ENCODE data around the gene SERINC5. TPM values are rescaled to one million over a fixed set of nuclear protein-coding genes. Genes with fewer than 3 reads are reported as not detected.

Gene SERINC5
- total RNA-seq, 6 experiments from 2014 or later = 16.4 to 28.1 (median 19.9) TPM

DNA sequence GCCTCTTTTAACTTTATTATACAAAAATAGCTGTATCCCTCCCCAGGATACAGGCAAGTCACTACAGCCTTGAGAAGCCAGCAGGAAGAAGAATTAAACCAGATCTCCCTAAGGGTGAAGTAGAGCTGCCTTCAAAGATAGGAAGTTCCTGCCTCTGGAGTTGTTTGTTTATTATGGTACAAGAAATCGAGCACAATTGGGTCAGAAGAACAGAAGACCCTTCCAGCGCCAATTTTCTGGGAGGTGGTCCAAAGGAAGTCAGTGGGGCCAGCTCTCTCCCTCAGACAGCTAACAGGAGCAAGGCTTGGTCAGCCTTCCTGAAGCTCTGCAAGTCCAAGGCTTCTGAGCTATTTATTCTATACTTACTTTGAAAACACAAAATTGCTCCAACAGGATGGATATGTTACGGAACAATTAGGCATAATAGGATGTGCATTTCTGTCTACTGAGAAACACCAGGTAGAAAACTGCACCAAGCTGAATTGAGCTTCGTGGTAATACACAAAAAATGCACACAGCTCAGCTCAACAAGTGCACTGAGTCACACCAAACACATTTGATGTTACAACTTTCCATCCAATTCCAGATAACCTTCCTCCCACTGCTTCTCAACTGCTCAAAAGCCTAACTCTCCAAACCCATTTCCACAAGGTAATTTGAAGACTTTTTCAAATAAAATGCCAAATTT is 16.0 kb downstream of the SERINC5 start:
- Mint-ChIP-seq H3K27ac (peak overlapping the region; percentile 43; the same call in 1 of the 2 replicates), H3K4me3 (no peak overlapping the region), H3K36me3 (ENCODE audit: low read depth) (peaks cover 26% of the 10 kb centered on the region), H3K27me3 (ENCODE audit: insufficient read depth) (no peaks in the 10 kb centered on the region; the same call in 1 of the 2 replicates), H3K4me1 (ENCODE audit: low read depth) (peaks cover 27% of the 10 kb centered on the region), H3K9me3 (peaks cover 20% of the 10 kb centered on the region)
- TF ChIP-seq, protein P1, sequence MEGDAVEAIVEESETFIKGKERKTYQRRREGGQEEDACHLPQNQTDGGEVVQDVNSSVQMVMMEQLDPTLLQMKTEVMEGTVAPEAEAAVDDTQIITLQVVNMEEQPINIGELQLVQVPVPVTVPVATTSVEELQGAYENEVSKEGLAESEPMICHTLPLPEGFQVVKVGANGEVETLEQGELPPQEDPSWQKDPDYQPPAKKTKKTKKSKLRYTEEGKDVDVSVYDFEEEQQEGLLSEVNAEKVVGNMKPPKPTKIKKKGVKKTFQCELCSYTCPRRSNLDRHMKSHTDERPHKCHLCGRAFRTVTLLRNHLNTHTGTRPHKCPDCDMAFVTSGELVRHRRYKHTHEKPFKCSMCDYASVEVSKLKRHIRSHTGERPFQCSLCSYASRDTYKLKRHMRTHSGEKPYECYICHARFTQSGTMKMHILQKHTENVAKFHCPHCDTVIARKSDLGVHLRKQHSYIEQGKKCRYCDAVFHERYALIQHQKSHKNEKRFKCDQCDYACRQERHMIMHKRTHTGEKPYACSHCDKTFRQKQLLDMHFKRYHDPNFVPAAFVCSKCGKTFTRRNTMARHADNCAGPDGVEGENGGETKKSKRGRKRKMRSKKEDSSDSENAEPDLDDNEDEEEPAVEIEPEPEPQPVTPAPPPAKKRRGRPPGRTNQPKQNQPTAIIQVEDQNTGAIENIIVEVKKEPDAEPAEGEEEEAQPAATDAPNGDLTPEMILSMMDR (IDR thresholded peaks at IDR 0.05) = no peak
- DNase-seq = peak; percentile 15

DNA sequence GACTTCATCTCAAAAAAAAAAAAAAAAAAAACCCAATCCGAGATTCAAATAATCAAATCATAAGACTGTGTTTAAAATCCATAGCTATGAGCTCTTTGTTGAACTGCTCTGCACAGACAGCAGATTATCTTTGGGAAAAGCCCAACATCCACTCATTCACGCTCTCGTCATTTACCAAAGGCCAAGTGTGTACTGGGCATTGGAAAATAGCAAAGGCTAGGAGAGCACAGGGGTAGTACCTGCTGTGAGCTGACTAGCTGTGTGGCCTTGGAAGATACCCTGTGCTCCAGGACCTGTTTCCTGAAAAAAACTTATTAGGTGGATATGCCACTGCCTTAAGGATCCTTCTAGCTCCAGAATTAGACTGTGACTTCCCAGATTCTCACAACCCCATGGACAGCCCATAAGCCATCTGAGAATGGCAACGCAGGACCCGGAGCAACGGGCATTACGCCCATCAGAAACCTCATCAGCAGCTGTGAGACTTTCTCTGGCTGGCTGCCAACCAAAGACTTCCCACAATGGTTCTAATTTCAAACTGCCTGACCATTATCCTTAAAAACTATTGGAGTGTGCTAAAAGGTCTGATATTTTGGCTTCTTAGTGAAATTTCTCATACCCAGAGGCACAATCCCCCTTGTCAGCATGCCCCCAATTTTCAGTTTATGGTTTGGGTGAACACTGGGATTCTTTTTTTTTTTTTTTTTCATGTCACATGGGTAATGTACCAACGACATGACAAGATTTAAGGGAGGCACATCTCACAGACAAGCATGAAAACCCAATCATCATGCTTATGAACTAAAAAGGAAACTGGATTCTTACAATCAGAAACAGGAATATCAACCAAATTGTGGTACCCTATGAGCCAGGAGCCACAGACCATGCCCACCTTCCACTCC is 16.8 kb downstream of the SERINC5 start:
- Mint-ChIP-seq H3K4me1 (ENCODE audit: low read depth) (peaks cover 26% of the 10 kb centered on the region), H3K27me3 (ENCODE audit: insufficient read depth) (no peaks in the 10 kb centered on the region; the same call in 1 of the 2 replicates), H3K36me3 (ENCODE audit: low read depth) (peaks cover 24% of the 10 kb centered on the region), H3K4me3 (no peak overlapping the region), H3K27ac (peak overlapping the region; percentile 43), H3K9me3 (peaks cover 19% of the 10 kb centered on the region)
- TF ChIP-seq, protein P1 (IDR thresholded peaks at IDR 0.05) = no peak
- DNase-seq = no peak

DNA sequence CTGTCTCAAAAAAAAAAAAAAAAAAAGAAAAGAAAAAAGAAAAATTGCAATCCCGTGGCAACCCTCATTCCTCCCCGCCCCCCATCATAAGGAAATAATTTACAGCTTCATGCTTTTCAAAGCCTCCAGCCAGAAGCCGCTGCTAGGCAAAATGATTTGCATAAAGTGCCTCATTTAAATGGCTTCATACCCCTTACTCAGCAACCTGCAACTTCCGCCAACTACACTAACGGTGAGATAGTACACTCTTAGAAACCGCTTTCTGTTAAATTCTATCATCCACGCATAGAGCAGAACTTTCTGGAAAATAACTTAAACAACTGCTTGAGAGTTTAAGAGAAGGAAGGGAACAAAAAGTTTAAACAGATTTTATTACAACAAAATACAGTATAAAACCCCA is 17.8 kb downstream of the SERINC5 start:
- H3K27ac Mint-ChIP-seq = no peak overlapping the region

DNA sequence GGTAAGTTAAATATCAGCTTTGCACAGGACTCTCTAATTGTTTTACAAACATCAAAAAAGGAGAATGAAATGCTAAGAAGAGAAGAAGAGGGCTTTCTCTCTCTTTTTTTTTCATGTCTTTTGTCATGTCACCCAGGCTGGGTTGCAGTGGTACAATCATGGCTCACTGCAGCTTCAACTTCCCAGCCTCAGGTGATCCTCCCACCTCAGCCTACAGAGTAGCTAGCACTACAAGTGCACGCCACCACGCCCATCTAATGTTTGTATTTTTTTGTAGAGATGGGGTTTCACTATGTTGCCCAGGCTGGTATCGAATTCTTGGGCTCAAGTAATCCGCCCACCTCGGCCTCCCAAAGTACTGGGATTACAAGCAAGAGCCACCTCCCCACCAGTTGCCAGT is 18.6 kb downstream of the SERINC5 start:
- TF ChIP-seq, protein P1 (IDR thresholded peaks at IDR 0.05) = no peak
- Mint-ChIP-seq H3K4me1 (ENCODE audit: low read depth) (peaks cover 26% of the 10 kb centered on the region), H3K4me3 (no peak overlapping the region), H3K27ac (no peak overlapping the region), H3K27me3 (ENCODE audit: insufficient read depth) (no peaks in the 10 kb centered on the region; the same call in 1 of the 2 replicates), H3K36me3 (ENCODE audit: low read depth) (peaks cover 16% of the 10 kb centered on the region), H3K9me3 (peaks cover 11% of the 10 kb centered on the region)
- no peak for DNase-seq

More for the DNA sequence above, 17.8 kb downstream of the SERINC5 start:
- TF ChIP-seq, protein P1 (IDR thresholded peaks at IDR 0.05) = no peak
- Mint-ChIP-seq H3K9me3 (peaks cover 16% of the 10 kb centered on the region), H3K4me1 (ENCODE audit: low read depth) (peaks cover 26% of the 10 kb centered on the region), H3K36me3 (ENCODE audit: low read depth) (peaks cover 21% of the 10 kb centered on the region), H3K27me3 (ENCODE audit: insufficient read depth) (no peaks in the 10 kb centered on the region; the same call in 1 of the 2 replicates), H3K4me3 (no peak overlapping the region)
- no peak for DNase-seq

DNA sequence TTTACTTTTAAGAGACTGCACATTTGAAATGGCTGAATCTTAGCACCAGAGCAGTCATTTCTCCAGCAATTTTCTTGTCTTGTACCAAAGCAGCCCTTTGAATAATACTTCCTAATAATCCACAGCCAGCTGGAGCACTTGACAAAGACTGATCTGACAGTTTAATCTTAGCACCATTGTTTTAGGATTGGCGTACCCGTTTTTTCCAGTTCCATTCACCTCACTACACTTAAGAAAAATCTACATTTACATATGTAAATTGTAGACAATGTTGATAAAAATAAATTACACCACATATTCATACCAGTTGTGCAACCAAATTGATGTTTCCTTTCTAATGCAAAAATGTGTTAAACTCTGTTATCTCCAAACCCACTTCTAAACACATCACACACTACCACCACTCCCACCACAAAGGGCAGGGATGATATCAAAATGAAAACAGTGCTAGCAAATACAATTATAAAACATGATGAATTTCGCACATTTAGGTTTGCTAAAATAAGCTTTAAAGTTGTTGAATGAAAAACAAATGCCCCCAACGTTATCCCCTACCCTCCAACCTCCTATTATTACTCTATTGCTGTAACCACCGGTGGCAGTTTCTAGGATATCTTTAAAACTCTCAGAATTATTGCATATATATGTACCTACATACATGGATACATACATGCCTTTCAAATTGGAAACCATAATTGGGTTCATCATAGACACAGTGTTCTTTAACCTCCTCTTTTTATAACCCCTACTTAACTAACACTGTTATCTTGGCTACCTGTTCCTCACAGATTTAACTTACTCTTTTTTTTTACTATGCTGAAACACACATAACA is 21.5 kb downstream of the SERINC5 start:
- Mint-ChIP-seq H3K27me3 (ENCODE audit: insufficient read depth) (peaks cover 1% of the 10 kb centered on the region; the same call in 1 of the 2 replicates), H3K36me3 (ENCODE audit: low read depth) (peaks cover 4% of the 10 kb centered on the region; the same call in 1 of the 2 replicates), H3K27ac (no peak overlapping the region), H3K4me3 (no peak overlapping the region), H3K9me3 (no peaks in the 10 kb centered on the region), H3K4me1 (ENCODE audit: low read depth) (peaks cover 37% of the 10 kb centered on the region)
- TF ChIP-seq, protein P1 (IDR thresholded peaks at IDR 0.05) = no peak
- DNase-seq = no peak
